Measurements from ENCODE around the gene ABCC4.
"Not testable (repeated sequence)": the region's sequence is repeated elsewhere in the genome, so short reads cannot be mapped to it uniquely, and the experiment has no call there.

DNA sequence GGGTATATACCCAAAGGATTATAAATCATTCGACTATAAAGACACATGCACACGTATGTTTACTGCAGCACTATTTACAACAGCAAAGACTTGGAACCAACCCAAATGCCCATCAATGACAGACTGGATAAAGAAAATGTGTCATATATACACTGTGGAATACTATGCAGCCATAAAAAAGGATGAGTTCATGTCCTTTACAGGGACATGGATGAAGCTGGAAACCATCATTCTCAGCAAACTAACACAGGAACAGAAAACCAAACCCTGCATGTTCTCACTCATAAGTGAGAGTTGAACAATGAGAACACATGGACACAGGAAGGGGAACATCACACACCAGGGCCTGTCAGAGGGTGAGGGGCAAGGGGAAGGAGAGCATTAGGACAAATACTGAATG is 102.6 kb downstream of the ABCC4 start:
- TF ChIP-seq, protein P1, sequence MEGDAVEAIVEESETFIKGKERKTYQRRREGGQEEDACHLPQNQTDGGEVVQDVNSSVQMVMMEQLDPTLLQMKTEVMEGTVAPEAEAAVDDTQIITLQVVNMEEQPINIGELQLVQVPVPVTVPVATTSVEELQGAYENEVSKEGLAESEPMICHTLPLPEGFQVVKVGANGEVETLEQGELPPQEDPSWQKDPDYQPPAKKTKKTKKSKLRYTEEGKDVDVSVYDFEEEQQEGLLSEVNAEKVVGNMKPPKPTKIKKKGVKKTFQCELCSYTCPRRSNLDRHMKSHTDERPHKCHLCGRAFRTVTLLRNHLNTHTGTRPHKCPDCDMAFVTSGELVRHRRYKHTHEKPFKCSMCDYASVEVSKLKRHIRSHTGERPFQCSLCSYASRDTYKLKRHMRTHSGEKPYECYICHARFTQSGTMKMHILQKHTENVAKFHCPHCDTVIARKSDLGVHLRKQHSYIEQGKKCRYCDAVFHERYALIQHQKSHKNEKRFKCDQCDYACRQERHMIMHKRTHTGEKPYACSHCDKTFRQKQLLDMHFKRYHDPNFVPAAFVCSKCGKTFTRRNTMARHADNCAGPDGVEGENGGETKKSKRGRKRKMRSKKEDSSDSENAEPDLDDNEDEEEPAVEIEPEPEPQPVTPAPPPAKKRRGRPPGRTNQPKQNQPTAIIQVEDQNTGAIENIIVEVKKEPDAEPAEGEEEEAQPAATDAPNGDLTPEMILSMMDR (IDR thresholded peaks at IDR 0.05): not testable (repeated sequence)
- not testable (repeated sequence) for TF ChIP-seq POLR2A (IDR thresholded peaks at IDR 0.05)
